Renal cortical epithelial cell (primary cell): ENCODE results near the gene TSPAN32. TPM values are rescaled to one million over a fixed set of nuclear protein-coding genes. Genes with fewer than 3 reads are reported as not detected.

Experiments
- DNase-seq: peaks from one replicate; pipeline ENCODE4 v3.0.0-alpha.2; 2011; ENCODE audit warnings: low read depth
- total RNA-seq: library from RNA; depleted of rRNA; stranded (reverse); fragments of >200 nt; gene quantifications from 2 replicates; pipeline ENCODE4 v1.2.3, GENCODE V29; 2014

The TSPAN32 gene
- total RNA-seq: not detected in 2 replicates

DNA sequence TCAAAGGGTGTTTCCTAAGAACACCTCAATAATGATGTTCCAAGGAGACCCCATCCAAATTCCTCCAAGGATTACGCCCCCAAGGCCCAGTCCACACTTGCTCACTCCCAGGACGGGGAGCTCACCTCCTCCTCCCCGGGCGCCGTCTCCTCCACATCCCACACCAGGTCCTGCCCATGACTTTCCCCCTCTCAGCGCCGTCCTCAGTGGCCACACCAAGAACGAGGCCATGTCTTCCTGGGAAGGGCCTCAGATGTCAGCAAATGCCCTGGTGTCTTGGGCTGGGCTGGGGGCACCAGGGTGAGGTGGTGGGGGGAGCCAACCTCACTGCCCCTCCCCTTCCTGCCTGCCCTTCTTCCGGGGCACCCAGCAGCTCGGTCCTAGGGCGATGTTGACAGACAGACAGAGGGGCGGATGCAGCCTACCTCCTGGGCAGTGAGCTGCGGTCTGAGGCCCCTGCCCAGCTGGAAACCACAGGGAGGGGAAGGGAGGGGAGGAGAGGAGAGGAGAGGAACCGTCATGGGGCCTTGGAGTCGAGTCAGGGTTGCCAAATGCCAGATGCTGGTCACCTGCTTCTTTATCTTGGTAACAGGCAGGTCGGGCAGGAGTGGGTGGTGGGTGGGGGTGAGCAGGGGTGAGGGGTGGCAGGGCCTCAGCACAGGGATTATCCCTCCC, at the start of gene TSPAN32, which contains the start of gene C11orf21:
Gene TSPAN32 (plus strand): TSS at position 383 of the 675 bp plus-strand sequence. CDS start 137 bp downstream, at position 520.
Gene C11orf21 (minus strand): TSS at position 288 of the 675 bp plus-strand sequence. CDS start 110 bp downstream, at position 178.
- peak; percentile 34 for DNase-seq

DNA sequence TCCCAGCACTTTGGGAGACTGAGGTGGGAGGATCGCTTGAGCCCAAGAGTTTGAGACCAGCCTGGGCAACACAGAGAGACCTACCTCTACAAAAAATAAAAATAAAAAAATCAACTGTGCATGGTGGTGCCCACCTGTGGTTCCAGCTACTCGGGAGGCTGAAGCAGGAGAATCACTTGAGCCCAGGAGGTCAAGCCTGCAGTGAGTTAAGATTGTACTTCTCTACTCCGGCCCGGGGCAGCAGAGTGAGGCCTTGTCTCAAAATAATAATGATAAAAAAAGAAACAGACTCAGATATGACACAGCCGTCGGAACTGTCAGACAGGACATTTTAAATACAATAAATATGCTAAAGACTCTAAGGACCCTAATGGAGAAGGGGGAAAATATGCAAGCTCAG, 49.8 kb upstream of the TSPAN32 start:
- DNase-seq: no peak

- no peak for DNase-seq
Observed at GRCh38 chr11:2256293-2256913, 45.4 kb upstream of the TSPAN32 start.

DNA sequence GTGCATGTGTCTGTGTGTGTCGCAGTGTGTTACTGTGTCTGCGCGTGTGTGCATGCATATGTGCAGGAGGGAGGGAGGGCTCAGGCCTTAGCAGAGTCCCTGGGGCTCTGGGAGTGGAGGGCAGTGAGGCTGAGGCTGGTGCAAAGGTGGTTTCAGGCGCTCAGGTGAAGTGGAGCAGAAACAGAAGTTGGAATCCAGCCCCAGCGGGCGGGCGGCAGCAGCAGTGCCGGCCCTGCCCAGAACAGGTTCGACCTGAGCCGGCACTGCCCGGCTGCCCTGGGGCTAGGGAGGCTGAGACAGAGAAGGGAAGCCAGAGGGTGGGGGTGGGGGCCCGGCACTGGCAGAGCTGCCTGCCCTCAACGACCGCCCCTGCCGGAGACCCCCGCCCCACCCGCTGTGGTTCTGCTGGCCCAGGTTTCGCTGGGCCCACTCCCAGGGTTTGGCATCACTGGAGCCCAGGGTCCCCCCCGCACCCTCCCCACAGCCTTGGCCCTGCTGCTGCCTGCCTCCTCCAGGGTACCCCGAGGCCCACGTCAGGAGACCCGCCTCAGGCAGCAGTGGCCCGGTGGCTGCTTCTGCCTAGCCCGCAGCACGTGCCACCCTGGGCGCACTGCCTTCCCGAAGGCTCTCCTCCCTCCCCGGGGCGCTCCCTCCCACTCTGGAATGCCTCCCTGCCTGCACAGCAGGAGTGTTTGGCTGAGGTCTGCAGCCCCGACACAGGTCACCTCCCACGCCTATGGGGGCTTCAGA, 44.7 kb upstream of the TSPAN32 start:
- no peak for DNase-seq

DNA sequence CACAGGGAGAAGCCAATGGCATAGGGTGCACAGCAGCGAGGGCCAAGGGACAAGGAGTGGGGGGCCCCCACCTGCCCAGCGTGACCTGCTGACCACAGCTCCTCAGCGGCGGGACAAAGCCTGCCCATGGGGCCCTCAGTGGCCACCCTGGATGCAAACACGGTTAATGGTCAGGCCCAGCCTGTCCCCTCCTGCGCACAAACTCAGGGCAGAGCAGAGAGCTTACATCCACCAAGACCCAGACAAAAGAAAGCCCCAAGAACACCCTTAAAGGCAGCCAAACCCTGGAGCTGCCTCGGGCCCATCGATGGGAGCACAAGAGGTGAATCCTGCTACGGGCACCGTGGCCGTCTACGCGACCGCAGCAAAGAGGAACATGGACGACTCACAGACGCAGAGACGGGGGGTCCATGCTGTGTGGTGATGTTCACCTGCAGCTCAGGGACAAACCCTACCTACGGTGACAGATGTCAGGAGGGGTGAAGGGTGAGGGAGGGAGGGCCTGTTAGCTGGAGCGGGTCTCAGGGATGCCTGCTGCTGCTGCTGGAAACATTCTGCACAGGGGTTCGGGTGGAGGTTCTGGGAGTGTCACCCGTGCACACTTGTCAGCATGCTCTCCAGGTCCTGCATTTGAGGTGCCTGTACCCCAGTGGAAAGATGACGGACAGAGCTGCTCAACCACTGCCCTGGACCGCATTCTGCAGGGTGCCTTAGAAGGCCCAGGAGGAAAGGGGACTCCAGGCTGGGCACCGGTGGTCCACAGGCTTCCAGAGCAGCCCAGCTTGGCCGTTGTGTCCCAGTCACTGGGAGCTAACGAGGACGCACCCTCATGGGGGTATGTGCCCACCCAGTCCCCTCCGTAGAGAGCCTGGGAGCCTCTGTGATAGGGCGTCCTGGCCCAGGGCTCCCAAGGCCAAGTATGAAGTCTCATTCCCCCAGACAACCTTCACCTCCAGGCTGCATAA, 43.0 kb upstream of the TSPAN32 start:
- no peak for DNase-seq

- DNase-seq: no peak
Observed at GRCh38 chr11:2259466-2259830, 42.4 kb upstream of the TSPAN32 start.

GRCh38 chr11:2259897-2260451, 41.8 kb upstream of the TSPAN32 start:
- DNase-seq: no peak

GRCh38 chr11:2260491-2261364, 41.1 kb upstream of the TSPAN32 start:
- DNase-seq: no peak

- no peak for DNase-seq
Observed at GRCh38 chr11:2261436-2262230, 40.2 kb upstream of the TSPAN32 start.

DNA sequence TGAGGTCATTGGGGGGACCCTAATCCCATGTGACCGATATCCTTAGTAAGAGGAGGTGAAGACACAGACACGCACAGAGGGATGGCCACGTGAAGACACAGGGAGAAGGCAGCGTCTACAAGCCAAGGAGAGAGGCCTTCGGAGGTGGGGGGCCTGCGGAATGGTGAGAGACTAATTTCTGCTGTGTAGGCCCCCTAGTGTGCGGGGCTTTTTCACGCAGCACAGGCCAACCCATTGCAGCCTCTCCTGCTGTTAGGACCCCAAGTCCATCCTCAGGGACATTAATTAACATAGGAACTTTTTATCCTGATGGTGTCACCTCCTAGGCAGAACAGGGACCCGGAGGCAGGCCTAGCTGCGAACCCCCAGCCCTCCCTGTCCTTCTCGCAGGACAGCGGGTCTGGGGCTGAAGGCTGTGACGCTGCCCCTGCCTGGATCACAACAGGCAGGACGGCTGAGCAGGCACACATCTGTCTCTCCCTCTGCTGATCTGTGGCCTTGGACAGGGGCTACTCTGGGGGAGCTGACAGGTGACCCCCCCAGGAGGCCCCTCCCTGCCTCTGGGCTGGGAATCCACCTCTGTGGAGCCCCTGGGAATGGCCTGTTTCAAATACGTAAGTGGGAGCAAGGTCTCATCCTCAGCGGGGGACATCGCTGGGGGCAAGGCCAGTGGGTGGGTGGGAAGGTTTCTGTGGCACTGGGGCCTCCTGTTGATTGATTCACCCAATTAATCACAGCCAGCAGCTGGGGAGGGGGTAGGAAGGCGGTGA, 39.3 kb upstream of the TSPAN32 start:
- DNase-seq: no peak

- DNase-seq: no peak
Observed at GRCh38 chr11:2263071-2263565, 38.7 kb upstream of the TSPAN32 start.

- DNase-seq: no peak
Observed at GRCh38 chr11:2263724-2264360, 38.0 kb upstream of the TSPAN32 start.

GRCh38 chr11:2264366-2265053, 37.3 kb upstream of the TSPAN32 start:
- no peak for DNase-seq

GRCh38 chr11:2265396-2265795, 36.4 kb upstream of the TSPAN32 start:
- DNase-seq: no peak

- no peak for DNase-seq
Observed at GRCh38 chr11:2265854-2266585, 35.8 kb upstream of the TSPAN32 start.

DNA sequence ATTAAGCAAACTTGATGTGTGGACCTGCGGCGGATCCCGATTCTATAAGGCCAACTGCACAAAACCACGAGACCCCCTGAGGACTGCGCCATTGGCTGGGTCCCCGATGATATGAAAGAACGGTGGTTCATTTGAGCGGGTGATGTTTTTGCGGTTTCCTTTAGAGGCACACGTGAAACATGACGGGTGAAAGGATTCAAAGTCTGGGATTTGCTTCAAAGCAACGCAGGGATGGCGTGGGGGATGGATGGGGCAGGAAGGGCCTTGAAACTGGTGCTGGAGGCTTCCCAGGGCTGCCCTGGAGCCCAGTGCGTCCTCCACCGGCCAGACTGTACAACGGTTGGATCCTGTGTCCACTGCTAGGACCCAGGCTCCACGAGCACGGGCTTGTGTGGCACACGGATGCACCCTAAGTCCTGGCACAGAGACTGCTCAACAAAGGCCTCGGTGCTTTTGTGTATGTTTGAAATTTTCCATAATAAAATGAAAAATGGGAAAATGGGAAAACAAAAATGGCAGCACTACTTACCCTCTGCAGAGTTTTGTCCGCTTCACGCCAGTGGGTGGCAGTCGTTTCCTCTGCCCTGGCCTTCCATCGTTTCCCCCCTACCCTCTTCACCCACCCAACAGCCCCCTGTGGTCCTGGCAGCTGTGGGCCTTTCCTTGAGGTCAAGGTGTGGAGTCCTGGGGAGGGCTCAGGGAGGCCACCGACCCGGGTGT, 35.1 kb upstream of the TSPAN32 start:
- no peak for DNase-seq
